ENCODE results near the gene DEXI.

The DEXI gene

GRCh38 chr16:10883004-10883403, 59.3 kb downstream of the DEXI start:
- no peak for TF ChIP-seq CTCF (IDR thresholded peaks at IDR 0.05)
- Histone ChIP-seq H3K36me3 (no peaks in the 10 kb centered on the region), H3K27me3 (peaks cover 48% of the 10 kb centered on the region), H3K4me3 (ENCODE audit: low read depth in 1 of 2, low read length in 1 of 2) (no peak overlapping the region), H3K4me1 (ENCODE audit: control insufficient read depth in 1 of 2, insufficient read depth in 1 of 2, low read depth in 1 of 2, low read length in 1 of 2) (peaks cover 14 to 17% of the 10 kb centered on the region in 2 experiments), H3K27ac (no peak overlapping the region), H3K9me3 (no peaks in the 10 kb centered on the region)

- peaks cover 14 to 27% of the 10 kb centered on the region in 2 experiments for H3K4me1 ChIP-seq (ENCODE audit: control insufficient read depth in 1 of 2, insufficient read depth in 1 of 2, low read depth in 1 of 2, low read length in 1 of 2)
- peaks cover 55% of the 10 kb centered on the region for H3K27me3 ChIP-seq
- no peaks in the 10 kb centered on the region for H3K36me3 ChIP-seq
- no peaks in the 10 kb centered on the region for H3K9me3 ChIP-seq
- TF ChIP-seq CTCF (IDR thresholded peaks at IDR 0.05), result no peak
- no peak overlapping the region for H3K4me3 ChIP-seq (ENCODE audit: low read depth in 1 of 2, low read length in 1 of 2)
- no peak overlapping the region for H3K27ac ChIP-seq
Measured at GRCh38 chr16:10881479-10882030, 60.7 kb downstream of the DEXI start.

GRCh38 chr16:10880594-10881452, 61.4 kb downstream of the DEXI start:
- no peaks in the 10 kb centered on the region for H3K36me3 ChIP-seq
- H3K9me3 ChIP-seq, result no peaks in the 10 kb centered on the region
- H3K4me1 ChIP-seq (ENCODE audit: control insufficient read depth in 1 of 2, insufficient read depth in 1 of 2, low read depth in 1 of 2, low read length in 1 of 2), result peaks cover 14 to 27% of the 10 kb centered on the region in 2 experiments
- no peak overlapping the region for H3K4me3 ChIP-seq (ENCODE audit: low read depth in 1 of 2, low read length in 1 of 2)
- no peak overlapping the region for H3K27ac ChIP-seq
- H3K27me3 ChIP-seq, result peaks cover 61% of the 10 kb centered on the region
- no peak for TF ChIP-seq CTCF (IDR thresholded peaks at IDR 0.05)

GRCh38 chr16:10879681-10880589, 62.3 kb downstream of the DEXI start:
- no peaks in the 10 kb centered on the region for H3K9me3 ChIP-seq
- no peak overlapping the region for H3K27ac ChIP-seq
- no peaks in the 10 kb centered on the region for H3K36me3 ChIP-seq
- H3K4me3 ChIP-seq (ENCODE audit: low read depth in 1 of 2, low read length in 1 of 2), result peak overlapping the region in 1 of 2 experiments; percentile 69
- H3K4me1 ChIP-seq (ENCODE audit: control insufficient read depth in 1 of 2, insufficient read depth in 1 of 2, low read depth in 1 of 2, low read length in 1 of 2), result peaks cover 14 to 27% of the 10 kb centered on the region in 2 experiments
- H3K27me3 ChIP-seq, result peaks cover 70% of the 10 kb centered on the region
- TF ChIP-seq CTCF (IDR thresholded peaks at IDR 0.05), result no peak

Measured in neutrophil (primary cell).